GM12801 (cell line): ENCODE data around the gene TMEM218.

Experiments used
- TF ChIP-seq, protein P1 (sequence below): IDR thresholded peaks from one replicate; pipeline ENCODE4 v1.5.1; 2011; ENCODE audit warnings: control low read depth; ENCODE audit not compliant: insufficient read length; ENCODE audit errors: extremely low read depth

Gene TMEM218

DNA sequence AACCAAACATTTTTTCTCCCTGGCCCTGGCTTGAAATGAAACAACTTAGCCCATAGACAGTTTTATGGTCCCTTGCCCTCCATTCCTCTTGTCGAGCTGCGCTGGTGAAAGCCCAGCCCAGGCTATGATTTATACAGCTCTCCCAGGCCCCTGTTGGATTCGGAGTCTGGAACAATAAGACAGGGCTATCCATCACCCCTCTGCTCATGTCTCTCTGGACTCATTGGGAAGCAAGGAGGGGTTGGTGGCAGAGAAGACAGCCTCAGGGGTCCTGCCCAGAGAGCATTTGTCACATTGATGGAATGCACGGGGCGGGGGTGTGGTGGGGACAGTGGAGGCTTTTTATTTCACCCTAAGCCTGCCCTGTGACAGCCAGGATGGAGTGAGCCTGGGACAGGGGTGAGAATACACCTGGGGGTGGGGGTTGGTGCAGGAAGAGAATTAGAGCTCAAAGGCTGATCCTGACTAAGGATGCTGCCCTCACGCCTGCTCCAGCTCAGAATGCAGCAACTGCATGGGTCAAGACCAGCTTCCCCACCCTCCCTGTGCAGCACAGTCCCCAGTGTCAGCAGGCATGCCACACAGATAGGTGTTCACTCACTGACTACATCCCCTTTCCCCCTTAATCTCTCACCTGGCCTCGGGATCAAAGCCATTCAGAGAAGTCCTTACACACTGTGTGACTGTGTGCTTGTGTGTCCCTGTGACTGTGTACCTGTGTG, 43.1 kb upstream of the TMEM218 start:
- TF ChIP-seq, protein P1, sequence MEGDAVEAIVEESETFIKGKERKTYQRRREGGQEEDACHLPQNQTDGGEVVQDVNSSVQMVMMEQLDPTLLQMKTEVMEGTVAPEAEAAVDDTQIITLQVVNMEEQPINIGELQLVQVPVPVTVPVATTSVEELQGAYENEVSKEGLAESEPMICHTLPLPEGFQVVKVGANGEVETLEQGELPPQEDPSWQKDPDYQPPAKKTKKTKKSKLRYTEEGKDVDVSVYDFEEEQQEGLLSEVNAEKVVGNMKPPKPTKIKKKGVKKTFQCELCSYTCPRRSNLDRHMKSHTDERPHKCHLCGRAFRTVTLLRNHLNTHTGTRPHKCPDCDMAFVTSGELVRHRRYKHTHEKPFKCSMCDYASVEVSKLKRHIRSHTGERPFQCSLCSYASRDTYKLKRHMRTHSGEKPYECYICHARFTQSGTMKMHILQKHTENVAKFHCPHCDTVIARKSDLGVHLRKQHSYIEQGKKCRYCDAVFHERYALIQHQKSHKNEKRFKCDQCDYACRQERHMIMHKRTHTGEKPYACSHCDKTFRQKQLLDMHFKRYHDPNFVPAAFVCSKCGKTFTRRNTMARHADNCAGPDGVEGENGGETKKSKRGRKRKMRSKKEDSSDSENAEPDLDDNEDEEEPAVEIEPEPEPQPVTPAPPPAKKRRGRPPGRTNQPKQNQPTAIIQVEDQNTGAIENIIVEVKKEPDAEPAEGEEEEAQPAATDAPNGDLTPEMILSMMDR: no peak

DNA sequence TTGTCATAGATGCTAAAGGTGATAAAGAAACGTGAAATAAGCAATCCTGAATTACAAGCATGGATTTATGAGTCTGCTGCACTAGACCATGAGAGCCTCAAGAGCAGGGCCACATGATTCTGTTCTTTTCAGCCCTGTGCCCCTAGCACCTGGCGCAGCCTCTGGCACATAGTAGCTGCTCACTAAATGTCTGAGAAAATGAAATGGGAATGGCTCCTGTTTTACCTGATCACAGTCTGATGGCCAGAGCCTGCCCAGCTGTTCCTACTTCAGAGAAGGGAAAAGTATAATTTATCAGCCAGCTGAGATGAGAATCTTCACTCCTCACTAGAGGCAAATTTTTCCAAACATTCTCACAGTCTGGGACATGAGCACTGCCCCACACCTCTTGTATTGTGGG, 42.4 kb upstream of the TMEM218 start:
- TF ChIP-seq, protein P1: no peak

DNA sequence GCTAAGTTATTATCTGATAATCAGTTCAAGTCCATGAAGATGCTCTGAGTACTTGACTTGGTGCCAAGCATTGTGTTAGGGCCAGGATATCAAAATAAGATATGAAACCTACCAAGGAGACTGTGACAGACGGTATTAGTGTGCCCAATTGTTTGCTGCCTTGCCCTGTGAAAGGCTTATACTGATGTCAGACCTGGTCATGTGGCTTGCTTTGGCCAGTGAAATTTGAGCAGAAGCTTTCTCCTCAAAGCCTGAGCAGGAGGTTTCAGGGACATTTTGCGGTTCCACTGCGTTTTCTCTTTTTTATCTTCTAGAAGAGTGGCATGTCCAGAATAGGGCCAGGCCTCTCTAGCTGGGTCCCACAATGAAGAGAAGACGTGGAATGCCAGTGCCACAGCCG, 37.3 kb upstream of the TMEM218 start:
- TF ChIP-seq, protein P1: no peak

DNA sequence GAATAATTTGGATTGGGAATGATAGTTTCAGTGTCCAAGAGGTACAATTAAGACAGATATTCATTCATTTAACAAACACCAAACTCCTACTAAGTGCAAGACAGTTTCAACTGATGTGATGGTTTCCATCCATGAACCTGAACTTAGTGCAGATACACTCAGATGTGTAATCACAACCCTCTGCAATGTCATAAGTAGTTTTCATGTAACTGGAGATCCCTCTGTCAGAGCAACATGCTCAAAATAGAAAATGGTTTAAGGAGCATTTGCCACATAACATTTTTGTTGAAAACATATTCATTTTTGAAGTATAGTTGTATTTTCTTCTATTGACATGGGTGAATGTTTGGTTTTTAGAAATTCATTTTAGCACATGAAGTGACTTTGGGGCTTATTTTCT, 36.6 kb upstream of the TMEM218 start:
- TF ChIP-seq, protein P1: no peak

DNA sequence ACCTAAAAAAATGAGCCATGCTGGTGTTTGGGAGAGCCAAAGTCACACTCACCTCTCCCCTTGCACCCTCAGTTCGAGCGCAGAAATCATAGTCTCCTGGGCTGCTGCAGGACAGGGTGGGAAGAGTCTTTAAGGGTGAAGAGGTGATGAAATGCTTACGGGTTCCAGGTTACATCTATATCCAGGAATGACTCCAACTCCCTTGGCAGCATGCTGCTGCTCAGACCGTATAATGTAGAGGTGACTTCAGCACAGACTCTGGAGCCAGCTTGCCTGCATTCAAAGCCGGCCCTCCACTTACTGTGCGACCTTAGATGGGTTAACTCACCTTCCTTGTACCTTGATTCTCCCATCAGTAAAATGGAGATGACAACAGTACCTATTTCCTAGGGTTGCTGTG, 35.9 kb upstream of the TMEM218 start:
- TF ChIP-seq, protein P1: no peak

DNA sequence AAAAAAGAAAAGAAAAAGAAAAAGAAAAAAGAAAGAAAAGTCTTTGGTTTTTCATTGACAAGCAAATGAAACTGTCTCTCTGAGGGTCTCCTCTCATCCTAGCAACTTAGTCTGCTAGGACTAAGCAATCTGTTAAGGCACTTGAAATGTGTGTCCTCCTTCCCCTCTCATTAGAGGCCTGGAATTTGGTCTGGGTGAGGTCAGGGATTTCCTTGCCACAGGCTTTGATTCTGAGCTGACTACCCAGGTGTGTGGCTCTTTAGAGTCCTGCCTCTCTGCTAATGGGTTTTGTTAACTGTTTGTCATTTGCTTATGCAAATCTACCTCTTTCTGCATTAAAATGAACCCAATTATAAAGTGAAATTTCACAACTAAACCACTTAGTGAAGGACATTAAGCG, 34.8 kb upstream of the TMEM218 start:
- TF ChIP-seq, protein P1: no peak

DNA sequence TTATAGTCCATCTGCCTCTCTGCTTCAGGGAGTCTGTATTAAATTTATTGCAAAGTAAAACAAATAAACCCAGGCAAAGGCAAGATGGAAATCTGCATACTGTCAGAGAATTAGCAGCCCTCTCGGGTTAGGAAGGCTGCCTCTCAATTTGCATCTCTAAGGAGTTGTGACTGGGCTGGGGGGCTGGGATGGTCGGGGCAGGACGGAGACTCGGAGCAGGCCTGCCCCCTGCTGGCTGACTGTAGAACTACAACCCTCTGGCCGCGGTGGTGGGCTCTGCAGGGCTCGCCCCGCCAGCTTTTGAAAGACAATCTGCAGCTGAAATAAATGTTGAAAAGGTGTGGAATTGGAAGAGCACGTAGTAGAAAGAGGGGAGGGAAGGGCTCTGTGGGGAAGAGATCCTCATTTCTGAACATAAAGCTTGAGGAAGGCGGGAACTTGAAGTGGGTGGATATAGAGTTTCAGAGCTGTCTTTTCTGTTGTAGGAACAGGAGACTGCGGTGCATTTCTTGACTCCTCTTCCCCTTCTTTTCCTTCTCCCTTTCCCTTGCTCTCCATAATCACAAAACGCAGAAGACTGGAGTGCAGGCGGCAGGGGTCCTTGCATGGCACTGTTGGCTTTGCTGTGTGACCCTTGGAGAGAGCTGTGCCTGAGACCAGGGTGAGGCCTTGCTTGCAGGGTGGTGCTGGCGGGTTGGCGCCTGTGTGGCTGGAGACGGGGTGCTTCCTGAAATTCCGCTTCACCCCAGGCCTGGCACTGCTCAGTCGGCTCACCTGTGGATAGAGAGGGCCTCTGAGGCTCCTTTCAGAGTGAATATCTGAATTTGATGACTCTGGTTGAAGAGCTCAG, 30.5 kb upstream of the TMEM218 start:
- TF ChIP-seq, protein P1: no peak
